ENCODE measurements around the gene COX8A. TPM values are rescaled to one million over a fixed set of nuclear protein-coding genes. Genes with fewer than 3 reads are reported as not detected.

Gene COX8A
- total RNA-seq, 1 donor from 2014 or later = 212 TPM

GRCh38 chr11:63991558-63991957 lies 17.1 kb downstream of the COX8A start:
- Histone ChIP-seq H3K4me3 (no peak overlapping the region), H3K9me3 (no peaks in the 10 kb centered on the region), H3K27ac (no peak overlapping the region), H3K4me1 (peaks cover 18% of the 10 kb centered on the region), H3K27me3 (ENCODE audit: low read depth) (no peaks in the 10 kb centered on the region), H3K36me3 (peaks cover 73% of the 10 kb centered on the region)
- DNase-seq (no peak), ATAC-seq (no peak)
- intact Hi-C loops (cut with DNase I) = no loop called here
- no peak for TF ChIP-seq CTCF (IDR thresholded peaks at IDR 0.05)

GRCh38 chr11:63993100-63993499 lies 18.7 kb downstream of the COX8A start:
- TF ChIP-seq CTCF (IDR thresholded peaks at IDR 0.05) = no peak
- ATAC-seq (no peak), DNase-seq (no peak)
- H3K4me3 ChIP-seq = no peak overlapping the region
- H3K27me3 ChIP-seq (ENCODE audit: low read depth) = no peaks in the 10 kb centered on the region
- H3K36me3 ChIP-seq = peaks cover 87% of the 10 kb centered on the region
- peaks cover 3% of the 10 kb centered on the region for H3K4me1 ChIP-seq
- no peak overlapping the region for H3K27ac ChIP-seq
- intact Hi-C loops (cut with DNase I) = no loop called here
- H3K9me3 ChIP-seq = no peaks in the 10 kb centered on the region

- peaks cover 86% of the 10 kb centered on the region for H3K36me3 ChIP-seq
- DNase-seq = peak; percentile 62
Observed at GRCh38 chr11:63993993-63994392, 19.6 kb downstream of the COX8A start.

GRCh38 chr11:63996512-63996911 lies 22.1 kb downstream of the COX8A start:
- Histone ChIP-seq H3K27me3 (ENCODE audit: low read depth) (peaks cover 9% of the 10 kb centered on the region), H3K4me1 (peaks cover 28% of the 10 kb centered on the region), H3K27ac (no peak overlapping the region), H3K9me3 (no peaks in the 10 kb centered on the region), H3K4me3 (no peak overlapping the region), H3K36me3 (peaks cover 63% of the 10 kb centered on the region)
- DNase-seq = no peak
- no peak for ATAC-seq
- no peak for TF ChIP-seq CTCF (IDR thresholded peaks at IDR 0.05)
- intact Hi-C loops (cut with DNase I) = no loop called here

More at GRCh38 chr11:63993993-63994392, 19.6 kb downstream of the COX8A start:
- peak; percentile 32 to 51 for ATAC-seq
- no peaks in the 10 kb centered on the region for H3K27me3 ChIP-seq (ENCODE audit: low read depth)
- H3K4me1 ChIP-seq = peaks cover 4% of the 10 kb centered on the region
- H3K27ac ChIP-seq = no peak overlapping the region
- no peak for TF ChIP-seq CTCF (IDR thresholded peaks at IDR 0.05)
- H3K4me3 ChIP-seq = no peak overlapping the region
- intact Hi-C loops (cut with DNase I) = no loop called here
- H3K9me3 ChIP-seq = no peaks in the 10 kb centered on the region

- Histone ChIP-seq H3K9me3 (no peaks in the 10 kb centered on the region), H3K27ac (no peak overlapping the region), H3K27me3 (ENCODE audit: low read depth) (peaks cover 9% of the 10 kb centered on the region), H3K36me3 (peaks cover 57% of the 10 kb centered on the region), H3K4me1 (peaks cover 35% of the 10 kb centered on the region), H3K4me3 (no peak overlapping the region)
- TF ChIP-seq CTCF (IDR thresholded peaks at IDR 0.05) = no peak
- no peak for ATAC-seq
- intact Hi-C loops (cut with DNase I) = no loop called here
- DNase-seq = no peak
Observed at GRCh38 chr11:63997104-63997700, 22.8 kb downstream of the COX8A start.
